NCI-H146 (cell line): ENCODE data around the gene ACSS3.
A peak's percentile ranks its signal among the peaks of the same experiment; 100 is the strongest.

ENCODE experiments used
- DNase-seq: peaks from one replicate; lab custom pipeline; 2025; lab: John Stamatoyannopoulos, UW

ACSS3 gene

DNA sequence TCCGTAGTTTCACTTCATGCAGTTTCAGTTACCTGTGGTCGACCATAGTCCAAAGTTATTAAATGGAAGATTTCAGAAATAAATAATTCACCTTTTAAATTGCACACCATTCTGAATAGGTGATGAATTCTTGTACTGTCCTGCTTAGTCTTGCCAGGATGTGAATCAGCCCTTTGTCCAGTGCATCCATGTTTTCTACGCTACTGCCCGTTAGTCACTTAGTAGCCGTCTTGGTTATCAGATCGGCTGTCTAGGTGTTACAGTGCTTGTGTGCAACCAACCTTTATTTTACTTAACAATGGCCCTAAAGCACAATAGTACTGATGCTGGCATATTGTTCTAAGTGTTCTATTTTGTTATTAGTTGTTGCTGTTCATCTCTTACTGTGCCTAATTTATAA is 146.7 kb downstream of the ACSS3 start:
- DNase-seq, result no peak

DNA sequence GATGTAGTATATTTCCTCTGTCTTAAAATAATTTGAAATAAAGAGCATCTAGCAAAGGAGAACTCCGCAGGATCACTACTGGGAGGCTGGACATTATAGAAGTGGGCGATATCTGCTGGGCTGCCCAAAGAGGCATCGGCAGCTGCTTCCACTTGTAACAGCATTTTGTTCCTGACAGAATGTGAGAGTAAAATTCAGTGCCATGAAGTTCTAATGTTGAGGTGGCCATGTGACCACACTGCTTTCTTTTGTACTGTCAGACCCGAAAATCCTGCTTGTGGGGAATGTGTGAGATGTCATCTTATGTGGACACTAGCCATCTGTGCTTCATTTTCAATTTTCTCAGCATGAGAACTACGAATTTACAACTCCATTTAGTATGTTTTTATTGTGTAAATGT is 151.9 kb downstream of the ACSS3 start:
- peak; percentile 74 for DNase-seq

DNA sequence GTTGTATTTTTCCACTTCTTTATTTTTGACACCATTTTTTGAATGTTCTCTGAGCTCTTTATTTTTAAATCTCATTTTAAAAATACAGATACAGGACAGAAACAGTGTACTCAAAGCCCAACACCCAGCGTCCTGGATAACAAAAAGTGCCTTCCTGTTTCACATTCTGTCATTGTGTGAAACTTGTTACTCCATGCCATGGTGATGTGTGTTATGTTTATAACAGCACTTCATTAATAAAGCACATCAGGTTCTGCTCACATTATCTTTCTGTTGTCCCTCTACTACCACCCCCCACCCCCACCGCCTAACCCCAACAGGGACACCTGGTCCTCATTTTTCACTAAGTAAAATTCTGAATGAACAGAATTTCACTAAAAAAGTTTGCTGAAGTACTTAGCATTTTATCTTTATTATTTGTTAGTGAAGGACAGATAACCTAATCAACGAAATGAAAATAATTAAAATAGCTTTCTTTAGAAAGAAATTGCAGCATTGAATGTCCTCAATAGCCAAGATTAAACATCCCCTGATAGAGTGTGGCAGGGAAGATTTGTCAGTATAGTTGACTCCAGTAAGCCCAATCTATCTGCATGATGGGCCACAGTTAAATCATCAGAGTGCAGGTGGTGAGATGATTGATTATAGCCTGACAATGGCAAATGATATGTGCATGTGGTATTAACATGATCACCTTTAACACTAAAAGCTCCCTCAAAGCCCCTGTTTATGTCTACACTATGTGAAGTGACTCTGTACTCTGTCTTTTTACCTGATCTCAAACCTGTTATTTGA is 153.9 kb downstream of the ACSS3 start:
- DNase-seq, result peak; percentile 89

DNA sequence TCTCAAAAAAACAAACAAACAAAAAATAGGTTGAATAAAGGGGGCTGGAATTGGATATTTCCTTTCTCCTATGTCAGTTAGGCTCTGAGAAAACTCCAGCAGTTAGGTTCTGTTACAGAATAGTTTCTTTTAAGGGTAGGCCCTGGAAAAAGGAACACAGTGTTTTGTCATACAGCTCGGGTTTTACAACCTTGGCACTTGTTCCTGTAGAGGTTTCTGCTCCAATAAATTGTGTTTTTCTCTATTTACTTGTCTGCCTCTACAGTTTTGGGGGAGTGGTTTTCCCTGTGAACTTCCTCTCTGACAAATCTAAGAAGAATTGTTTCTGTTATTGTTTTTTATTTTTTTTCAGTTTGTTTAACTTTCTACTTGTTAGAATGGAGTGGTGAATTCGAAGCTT is 167.6 kb downstream of the ACSS3 start:
- DNase-seq, result no peak

DNA sequence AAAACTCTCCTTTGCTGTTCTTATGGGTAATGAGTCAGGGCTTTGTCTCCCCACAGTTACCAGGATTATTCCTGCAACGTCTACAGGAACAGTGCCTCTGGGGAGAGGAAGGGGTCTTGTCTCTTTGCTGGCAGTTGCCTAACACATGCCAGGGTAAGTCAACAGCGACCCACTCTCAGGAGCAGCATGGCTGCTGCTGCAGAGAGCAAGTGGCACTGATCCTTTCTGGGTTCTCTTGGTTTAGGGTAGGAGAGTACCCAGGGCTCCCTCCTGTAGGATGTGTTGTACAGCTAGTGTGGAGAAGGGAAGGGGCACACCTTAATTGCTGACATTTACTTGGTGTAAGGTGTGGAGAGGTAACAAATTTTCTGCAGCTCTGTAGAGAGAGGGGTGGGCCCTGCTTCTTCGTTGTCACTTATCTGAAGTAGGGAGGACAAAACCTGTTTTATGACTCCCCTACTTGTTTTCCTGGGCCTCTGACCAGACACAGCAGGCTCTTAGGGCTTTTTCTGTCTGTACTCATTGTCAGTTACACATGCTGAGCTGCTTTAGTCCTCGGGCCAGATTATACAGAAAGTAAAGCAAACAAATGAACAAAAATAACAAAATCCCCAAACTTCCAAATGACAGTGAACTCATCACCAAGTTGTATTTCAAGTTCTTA is 168.2 kb downstream of the ACSS3 start:
- DNase-seq, result peak; percentile 82

DNA sequence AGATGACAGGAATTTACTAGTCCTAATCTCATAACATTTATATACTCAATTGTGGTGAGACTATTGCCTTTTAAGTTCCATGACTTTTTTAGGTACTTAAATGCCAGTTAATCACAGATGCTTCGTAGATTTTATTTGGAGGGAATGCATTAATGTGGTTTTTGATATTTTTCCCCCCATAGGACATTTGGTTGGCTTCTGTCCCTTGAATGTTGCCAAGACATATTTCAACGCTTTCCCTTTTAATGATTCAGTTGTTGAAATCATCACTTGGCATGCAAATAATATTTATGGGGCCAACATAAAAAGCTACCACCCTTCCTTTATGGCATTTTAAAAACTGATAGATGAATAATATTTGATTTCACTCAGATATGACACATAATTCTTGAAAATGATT is 172.1 kb downstream of the ACSS3 start:
- no peak for DNase-seq

DNA sequence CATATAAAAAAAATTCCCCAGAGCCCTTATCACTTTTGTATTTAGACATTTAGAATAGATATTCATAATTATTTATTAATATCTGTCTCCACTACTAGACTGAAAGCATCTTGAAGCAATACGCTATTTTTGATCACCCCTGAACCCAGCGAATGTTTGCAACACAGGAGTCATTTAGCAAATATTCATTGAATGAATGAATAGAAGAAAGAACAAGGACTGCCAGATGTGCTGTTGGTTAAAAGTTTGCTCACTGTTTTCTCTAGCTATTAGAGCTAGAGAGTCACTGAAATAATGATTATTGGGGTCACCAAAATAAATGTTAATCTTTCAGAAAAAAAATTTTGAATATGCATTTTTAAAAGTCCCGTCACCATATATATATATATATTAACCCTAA is 174.3 kb downstream of the ACSS3 start:
- no peak for DNase-seq

DNA sequence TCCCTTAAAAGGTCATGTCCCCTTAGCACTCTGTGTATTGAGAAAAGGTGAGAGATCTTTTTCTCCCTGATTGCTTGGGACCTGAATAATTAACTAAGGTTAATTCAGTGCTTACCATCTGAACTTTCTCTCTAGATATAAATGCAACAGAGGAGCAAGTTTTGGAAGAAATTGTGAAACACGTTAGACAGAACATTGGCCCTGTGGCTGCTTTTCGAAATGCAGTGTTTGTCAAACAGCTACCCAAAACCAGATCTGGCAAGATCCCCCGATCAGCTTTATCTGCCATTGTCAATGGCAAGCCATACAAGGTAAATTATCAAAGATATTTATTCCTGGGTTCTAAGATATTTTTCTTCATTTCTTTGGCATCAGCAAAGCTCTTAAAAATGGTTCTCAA is 175.5 kb downstream of the ACSS3 start:
- DNase-seq, result no peak

DNA sequence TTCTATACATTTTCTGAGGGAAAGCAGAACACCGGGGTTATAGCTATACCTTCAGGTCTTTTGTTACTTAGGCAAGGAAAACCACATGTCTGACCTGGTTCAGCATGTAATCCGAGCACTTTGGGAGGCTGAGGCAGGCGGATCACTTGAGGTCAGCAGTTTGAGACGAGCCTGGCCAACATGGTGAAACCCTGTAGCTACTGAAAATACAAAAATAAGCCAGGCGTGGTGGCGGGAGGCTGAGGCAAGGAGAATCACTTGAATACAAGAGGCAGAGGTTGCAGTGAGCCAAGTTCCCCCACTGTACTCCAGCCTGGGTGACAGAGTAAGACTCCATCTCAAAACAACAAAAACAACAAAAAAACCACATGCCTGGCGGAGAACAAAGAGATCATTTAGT is 177.6 kb downstream of the ACSS3 start:
- no peak for DNase-seq

DNA sequence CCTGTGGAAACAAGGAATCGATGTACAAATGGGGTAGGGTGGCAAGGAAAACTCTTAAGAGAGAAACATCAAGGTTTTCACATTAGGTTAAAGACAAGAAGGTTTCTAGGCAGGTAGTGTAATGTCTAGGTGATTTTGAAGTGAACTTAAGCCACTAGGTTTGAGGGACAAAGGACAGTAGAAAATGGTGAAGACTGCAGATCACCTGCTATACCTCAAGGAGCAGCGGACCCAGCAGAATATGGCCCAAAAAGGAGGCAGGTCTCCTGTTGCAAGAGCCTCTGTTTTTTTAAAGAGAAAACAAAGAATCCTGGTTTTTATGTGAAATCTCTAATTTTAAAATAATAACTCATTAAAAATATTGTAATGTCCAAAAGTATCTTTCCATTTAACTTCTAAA is 178.1 kb downstream of the ACSS3 start:
- DNase-seq, result no peak

DNA sequence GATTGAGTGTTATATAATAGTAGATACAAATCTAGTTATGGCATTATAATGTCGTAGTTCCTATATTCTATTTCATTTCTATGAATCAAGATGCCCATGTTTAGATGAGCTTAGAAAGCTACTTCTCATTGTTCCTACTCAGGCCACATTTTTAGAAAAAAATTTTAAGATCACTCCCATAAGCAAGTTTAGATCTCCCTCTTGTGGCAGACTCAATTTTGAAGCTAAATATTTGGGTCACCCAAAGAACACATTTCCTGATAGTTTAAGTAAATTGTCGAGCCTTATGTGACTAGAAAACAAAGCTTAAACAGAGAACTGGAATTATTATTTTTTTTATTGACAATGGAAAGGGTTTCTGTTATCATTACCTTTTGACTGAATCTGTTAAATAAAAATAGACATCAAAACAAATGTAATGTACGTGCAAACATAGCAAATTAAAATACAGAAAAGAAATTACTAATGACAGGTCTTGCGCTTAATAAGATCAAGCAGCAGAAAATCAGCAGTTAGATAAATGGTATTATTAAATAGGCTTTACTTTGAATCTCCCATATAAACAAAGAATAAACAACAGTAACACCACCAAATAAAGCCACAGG is 180.2 kb downstream of the ACSS3 start:
- DNase-seq, result peak; percentile 83

DNA sequence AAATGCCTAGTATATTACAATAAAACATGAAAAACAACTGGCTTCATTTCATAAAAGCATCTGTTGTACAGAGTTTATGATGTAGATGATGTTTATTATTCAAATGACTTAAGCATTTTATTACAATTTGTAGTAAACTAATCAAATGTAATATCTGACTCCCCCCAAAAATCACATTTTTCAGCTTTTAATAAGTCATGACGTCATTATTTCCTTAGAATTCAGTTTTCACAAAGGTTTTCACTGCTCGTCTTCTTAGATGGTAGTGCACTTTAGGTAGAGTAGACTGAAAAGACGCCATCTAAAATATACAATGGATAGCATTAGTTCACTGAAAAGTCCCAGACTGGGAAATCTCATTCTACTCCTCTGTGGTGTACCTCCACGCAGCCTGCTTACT is 181.5 kb downstream of the ACSS3 start:
- DNase-seq, result no peak

DNA sequence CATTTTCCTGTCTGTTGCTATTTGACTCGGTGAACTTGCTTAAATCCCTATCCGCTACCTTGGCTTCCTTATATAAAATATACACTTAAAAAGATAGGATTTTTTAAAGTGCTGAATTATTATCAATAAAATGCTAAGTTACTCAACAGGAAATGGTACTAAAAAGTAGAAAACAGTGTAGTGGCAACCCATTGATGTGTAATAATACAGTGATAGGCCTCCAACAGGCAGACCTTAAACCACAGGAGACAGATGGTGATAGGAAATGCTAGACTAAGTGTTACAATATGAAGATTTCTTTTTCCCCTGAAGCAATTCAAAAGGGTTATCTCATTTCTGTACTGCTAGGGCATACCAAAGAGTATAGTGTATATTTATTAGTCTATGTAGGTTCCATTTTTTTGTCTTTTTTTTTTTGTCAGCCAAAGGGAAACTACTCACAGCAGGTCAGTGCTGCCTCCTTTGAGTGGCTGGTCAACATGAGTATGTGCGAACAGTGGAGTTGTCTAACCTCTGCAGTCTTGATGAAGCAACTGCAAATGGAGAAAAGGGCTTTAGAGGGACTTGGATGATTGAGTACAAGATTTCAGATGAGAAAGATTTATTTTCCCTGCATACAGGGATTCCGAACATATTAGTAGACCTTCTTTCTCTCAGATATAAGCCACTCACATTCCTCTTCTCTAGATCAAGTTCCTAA is 183.8 kb downstream of the ACSS3 start:
- DNase-seq, result no peak

DNA sequence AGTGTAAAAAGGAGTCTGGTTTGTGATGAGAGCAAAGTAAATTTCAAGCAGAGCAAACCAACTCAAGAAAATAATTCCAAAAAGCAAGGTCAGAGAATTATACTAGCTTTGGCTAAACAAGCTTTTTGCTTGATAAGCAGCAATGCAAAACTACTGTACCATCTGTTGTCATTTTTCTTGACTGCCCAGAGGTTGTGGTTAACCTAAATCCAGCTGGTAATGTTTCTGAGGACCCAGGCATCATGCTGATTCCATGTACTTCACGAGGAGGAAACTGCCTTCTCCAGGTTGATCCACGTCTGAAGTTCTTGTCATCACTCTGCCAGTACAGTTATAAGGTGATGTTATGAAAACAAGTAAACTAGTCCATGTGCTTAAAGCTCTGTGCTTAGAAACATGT is 185.2 kb downstream of the ACSS3 start:
- DNase-seq, result no peak

DNA sequence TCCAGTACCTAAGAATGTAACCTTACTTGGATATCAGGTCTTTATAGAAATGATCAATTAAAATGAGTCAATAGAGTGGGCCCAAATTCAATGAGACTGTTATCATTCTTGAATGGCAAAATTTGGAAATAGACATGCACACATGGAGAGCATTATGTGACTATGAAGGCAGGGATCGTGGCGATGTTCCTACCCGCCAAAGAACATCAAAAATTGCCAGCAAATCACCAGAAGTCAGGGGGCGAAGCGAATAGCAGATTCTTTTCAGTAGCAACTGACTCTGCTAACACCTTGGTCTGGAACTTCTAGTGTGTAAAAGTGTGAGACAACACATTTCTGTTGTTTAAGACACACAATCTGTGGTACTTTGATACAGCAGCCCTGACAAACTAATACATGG is 192.5 kb downstream of the ACSS3 start:
- no peak for DNase-seq

DNA sequence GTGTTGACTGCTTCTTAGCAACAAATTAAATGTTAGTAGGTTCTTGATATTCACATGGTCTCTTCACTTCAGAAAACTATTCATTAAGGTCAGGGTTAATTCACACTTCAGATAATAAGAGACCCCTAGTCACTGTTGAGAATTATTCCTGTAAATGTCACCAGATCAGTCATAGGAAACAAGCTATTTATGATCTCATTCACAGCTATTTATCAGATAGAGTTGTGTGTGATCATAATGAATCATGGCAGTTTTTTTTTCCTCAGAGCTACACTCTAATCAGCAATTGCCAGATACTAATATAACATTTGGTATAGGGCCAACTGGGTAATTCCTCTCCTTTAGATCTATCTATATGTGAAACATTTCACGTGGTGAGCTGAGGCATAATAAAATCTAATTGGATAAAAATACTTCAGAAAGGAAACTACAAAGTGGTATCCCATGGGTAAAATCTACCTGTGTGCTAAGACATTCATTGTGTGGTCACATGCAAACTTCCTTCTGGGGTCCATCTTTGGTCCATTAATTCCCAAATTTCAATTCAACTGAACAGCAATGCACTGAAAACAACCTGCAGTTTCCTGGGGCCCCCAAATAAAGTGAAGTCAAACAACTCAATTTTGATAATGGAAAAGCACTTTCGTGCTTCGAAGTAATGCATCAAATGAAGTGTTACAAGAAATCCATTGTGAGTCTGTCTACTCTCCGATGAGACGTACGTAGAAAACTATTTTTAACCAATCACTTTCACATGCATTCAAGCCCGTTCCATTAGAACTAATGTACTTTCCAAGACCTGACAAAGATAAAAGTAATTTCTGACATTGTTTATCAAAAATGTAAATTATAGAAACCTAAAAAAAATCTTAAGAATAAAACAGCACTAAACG is 197.0 kb downstream of the ACSS3 start:
- no peak for DNase-seq

DNA sequence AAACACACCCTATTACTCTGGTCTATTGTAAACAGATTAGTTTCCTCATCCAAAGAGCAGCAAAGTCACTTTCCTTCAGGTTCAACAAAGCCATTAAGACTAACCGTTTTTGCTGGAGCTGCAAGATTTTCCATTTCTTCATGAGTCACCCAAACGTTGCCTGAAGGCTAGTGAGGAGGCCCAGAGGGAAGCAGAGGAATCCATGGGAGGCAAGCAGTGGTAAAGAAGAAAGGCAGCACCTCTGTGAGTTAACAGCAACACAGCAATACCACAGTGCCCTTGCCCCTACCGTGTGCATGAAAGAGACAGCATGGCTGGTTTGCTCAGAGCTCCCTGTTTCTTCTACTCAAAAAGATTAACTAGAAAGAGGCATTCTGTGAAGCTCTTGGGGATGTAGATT is 206.3 kb downstream of the ACSS3 start:
- DNase-seq, result no peak

DNA sequence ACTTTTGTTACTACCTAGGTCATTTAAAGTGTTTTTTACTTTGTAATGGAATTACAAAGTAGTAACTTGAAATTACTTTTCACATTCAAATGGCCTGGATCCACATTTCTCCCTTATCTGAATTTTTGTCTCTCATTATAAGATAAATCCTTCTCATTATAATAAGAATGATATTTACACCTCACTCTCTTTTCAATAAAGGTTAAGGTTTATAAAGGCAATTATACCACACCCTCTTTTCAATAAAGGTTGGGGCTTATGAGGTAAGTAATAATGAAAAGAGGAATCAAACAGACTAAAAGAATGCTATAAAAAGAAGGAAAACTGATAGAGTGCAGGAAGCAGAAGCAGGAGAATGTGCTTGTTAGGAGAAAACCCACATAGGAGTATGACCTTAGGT is 210.8 kb downstream of the ACSS3 start:
- DNase-seq, result no peak

DNA sequence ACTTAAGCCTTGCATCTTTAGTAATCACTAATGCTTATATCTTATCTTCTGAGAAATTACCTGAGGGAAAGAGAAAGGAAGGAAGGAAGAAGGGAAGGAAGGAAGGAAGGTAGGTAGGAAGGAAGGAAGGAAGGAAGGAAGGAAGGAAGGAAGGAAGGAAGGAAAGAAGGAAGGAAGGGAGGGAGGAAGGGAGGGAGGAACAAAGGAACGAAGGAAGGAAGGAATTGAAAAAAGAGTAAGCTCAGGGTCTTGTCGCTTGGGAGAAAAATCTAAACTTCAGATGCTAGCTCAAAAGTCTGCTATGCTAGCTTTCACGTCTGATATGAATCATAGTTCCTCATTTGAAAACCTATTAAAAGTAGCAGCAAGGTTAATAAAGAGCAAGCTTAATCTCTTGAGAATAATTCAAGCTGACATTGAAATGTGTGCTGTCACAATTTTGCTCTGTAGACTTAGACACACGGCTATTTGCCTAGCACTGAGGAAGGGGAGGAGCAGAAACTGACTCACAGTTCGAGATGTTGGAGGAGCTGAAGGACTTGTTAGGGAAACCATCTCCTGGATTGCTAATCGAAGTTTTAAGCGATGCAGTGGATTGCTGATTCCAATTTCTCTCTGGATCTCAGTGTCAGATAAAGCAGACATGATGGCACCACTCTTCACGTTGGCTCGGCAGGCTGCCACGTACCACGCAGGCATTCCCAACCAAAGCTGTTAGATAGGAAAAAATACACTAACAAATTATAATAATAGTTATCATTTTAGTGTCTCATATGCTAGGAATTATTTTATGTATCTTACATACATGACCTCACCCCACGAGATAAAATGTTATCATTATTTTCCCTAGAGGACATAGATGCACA is 216.7 kb downstream of the ACSS3 start:
- no peak for DNase-seq

DNA sequence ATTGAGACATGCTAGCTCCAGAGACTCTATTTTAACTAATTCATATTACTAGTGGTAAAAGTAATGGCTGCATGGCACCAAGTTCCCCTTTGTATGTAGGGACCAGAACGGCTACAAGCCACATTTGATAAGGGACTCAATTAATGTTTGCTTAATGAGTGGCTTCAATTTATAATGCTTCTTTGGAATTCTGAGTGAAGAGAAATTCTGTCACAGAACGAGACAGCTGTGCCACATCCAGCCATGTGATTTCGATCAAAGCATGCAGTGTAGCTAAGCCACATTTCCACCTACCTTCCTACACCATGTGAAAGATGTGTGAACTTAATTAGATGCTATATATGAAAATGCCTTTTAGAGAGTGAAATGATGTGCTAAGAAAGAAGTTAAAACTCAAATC is 217.4 kb downstream of the ACSS3 start:
- DNase-seq, result no peak
